ENCODE measurements around the gene ZNF236. TPM values are rescaled to one million over a fixed set of nuclear protein-coding genes. Genes with fewer than 3 reads are reported as not detected.

ZNF236 gene
- total and polyA plus RNA-seq, 2 of the 8 experiments (the other 6 are each of a cell fraction or from before 2014, with no cell fraction given) = 6.7 to 14.5 TPM

GRCh38 chr18:76914796-76915195 lies 92.4 kb downstream of the ZNF236 start:
- no peak overlapping the region for H3K18ac ChIP-seq (ENCODE audit: extremely low read depth, low read length)
- H3K4me1 ChIP-seq (replicated peaks in 1 of 4; ENCODE audit: control insufficient read depth in 3 of 4, insufficient read depth in 4 of 4, low read length in 3 of 4) = no peaks in the 10 kb centered on the region
- H2AK5ac ChIP-seq (ENCODE audit: low read depth, low read length) = no peak overlapping the region
- no peaks in the 10 kb centered on the region for H3K23me2 ChIP-seq (ENCODE audit: low read depth, low read length)
- no peak overlapping the region for H2BK12ac ChIP-seq (ENCODE audit: low read depth, low read length)
- no peak overlapping the region for H3K56ac ChIP-seq (replicated peaks; ENCODE audit: insufficient read length, low read depth, low read length)
- H3K9me3 ChIP-seq (ENCODE audit: insufficient read depth in 2 of 2, low read depth in 1 of 2, low read length in 1 of 2) = no peaks in the 10 kb centered on the region
- H3K4me2 ChIP-seq (ENCODE audit: insufficient read depth in 1 of 2, low read depth in 2 of 2, low read length in 2 of 2) = no peak overlapping the region
- no peak overlapping the region for H4K5ac ChIP-seq (ENCODE audit: insufficient read length, low read depth, low read length)
- H3K14ac ChIP-seq (ENCODE audit: insufficient read length) = no peak overlapping the region
- DNase-seq (ENCODE audit: low read depth in 1 of 2, low spot score in 2 of 2) (no peak), FAIRE-seq (no peak)
- H3K23ac ChIP-seq (ENCODE audit: insufficient read length) = no peak overlapping the region
- no peak overlapping the region for H2BK20ac ChIP-seq (ENCODE audit: low read length)
- H2BK15ac ChIP-seq (ENCODE audit: low read length) = no peak overlapping the region
- no peak overlapping the region for H2AFZ ChIP-seq (ENCODE audit: low read length)
- H3K79me1 ChIP-seq (ENCODE audit: low read depth, low read length) = no peaks in the 10 kb centered on the region
- H3K27me3 ChIP-seq (replicated peaks in 1 of 4; ENCODE audit: control insufficient read depth in 3 of 4, extremely low read depth in 1 of 4, insufficient read depth in 3 of 4, low read length in 3 of 4) = no peaks in the 10 kb centered on the region
- no peaks in the 10 kb centered on the region for H4K20me1 ChIP-seq (replicated peaks in 1 of 2; ENCODE audit: control insufficient read depth in 1 of 2, insufficient read depth in 2 of 2, low read length in 2 of 2)
- no peak for TF ChIP-seq KDM5A (IDR thresholded peaks at IDR 0.05; ENCODE audit: low read length)
- TF ChIP-seq RNF2 (IDR thresholded peaks at IDR 0.05; ENCODE audit: borderline replicate concordance, low read depth, low read length, missing control alignments, poor library complexity, severe bottlenecking) = no peak
- no peak for TF ChIP-seq RBBP5 (IDR thresholded peaks at IDR 0.05; ENCODE audit: borderline replicate concordance, low read depth, low read length)
- TF ChIP-seq POLR2A (IDR thresholded peaks at IDR 0.05; ENCODE audit: control extremely low read depth in 1 of 2, low read depth in 2 of 2, low read length in 2 of 2) = no peak
- no peak for TF ChIP-seq ASH2L (IDR thresholded peaks at IDR 0.05; ENCODE audit: low read length)
- TF ChIP-seq TBP (IDR thresholded peaks at IDR 0.05; ENCODE audit: low read depth, low read length) = no peak
- no peak overlapping the region for H3K4ac ChIP-seq (replicated peaks; ENCODE audit: insufficient read length, low read depth, low read length)
- H3K27ac ChIP-seq (ENCODE audit: low read depth, low read length) = no peak overlapping the region
- no peak overlapping the region for H2BK120ac ChIP-seq (replicated peaks; ENCODE audit: low read depth, low read length)
- WGBS, 2 experiments (ENCODE audit: extremely low coverage in 1 of 2, insufficient coverage in 1 of 2, insufficient read length in 1 of 2, insufficient replicate concordance in 2 of 2, low coverage in 1 of 2, low lambda C conversion rate in 2 of 2, missing lambda C conversion rate in 1 of 2) = 67% methylated on average over 3 of the region's 3 CpGs; no CpG with 5 or more reads in 1 of the 2 experiments
- H3K9ac ChIP-seq (replicated peaks in 1 of 4; ENCODE audit: extremely low read depth in 1 of 4, low read depth in 3 of 4, low read length in 3 of 4) = no peak overlapping the region
- H4K8ac ChIP-seq (ENCODE audit: extremely low read depth, insufficient read depth, low read length) = no peak overlapping the region
- peaks cover 5 to 37% (median 18%) of the 10 kb centered on the region in 4 experiments for H3K36me3 ChIP-seq (ENCODE audit: control insufficient read depth in 2 of 4, insufficient read depth in 4 of 4, low read length in 3 of 4)
- H2BK5ac ChIP-seq (ENCODE audit: low read depth, low read length) = no peak overlapping the region
- H3K4me3 ChIP-seq (ENCODE audit: extremely low read depth in 1 of 4, insufficient read depth in 2 of 4, low read depth in 3 of 4, low read length in 4 of 4) = no peak overlapping the region
- ChIA-PET POLR2A (ENCODE audit: partially characterized antibody) (no interaction called here), CTCF (ENCODE audit: partially characterized antibody) (no interaction called here)
- no peak overlapping the region for H4K91ac ChIP-seq (replicated peaks; ENCODE audit: insufficient read length, low read length)
- no peaks in the 10 kb centered on the region for H3K79me2 ChIP-seq (ENCODE audit: control insufficient read depth in 1 of 2, insufficient read depth in 2 of 2, low read length in 2 of 2)

All from H1 (cell line).